PFSK-1 (cell line): ENCODE measurements around the gene PRPF40B.

ENCODE experiments used
- FOXP2 ChIP-seq: optimal IDR thresholded peaks from 2 replicates; pipeline ENCODE3; 2011; ENCODE audit warnings: borderline replicate concordance, control low read depth, inconsistent platforms; ENCODE audit not compliant: insufficient read depth; ENCODE audit errors: extremely low read length, extremely low read depth
- POLR2AphosphoS5 ChIP-seq: IDR thresholded peaks from 2 replicates; pipeline ENCODE4 v1.6.1; 2012; ENCODE audit warnings: low read depth, mild to moderate bottlenecking, control low read depth, low read length, moderate library complexity
- REST ChIP-seq, 2 experiments: IDR thresholded peaks; 2 replicates each; pipeline versions ENCODE4 v1.6.1 to v1.8.0; 2011 to 2012; ENCODE audit warnings: low read depth in 2 of 2, low read length in 2 of 2, control low read depth in 1 of 2, inconsistent platforms in 1 of 2, mild to moderate bottlenecking in 1 of 2, moderate library complexity in 1 of 2; ENCODE audit not compliant: insufficient read depth in 1 of 2
- SIN3A ChIP-seq: IDR thresholded peaks from 2 replicates; pipeline ENCODE4 v1.6.1; 2012; ENCODE audit warnings: mild to moderate bottlenecking, low read length, moderate library complexity, borderline replicate concordance; ENCODE audit not compliant: insufficient read depth
- TAF1 ChIP-seq: IDR thresholded peaks from 2 replicates; pipeline ENCODE4 v1.6.1; 2012; ENCODE audit warnings: low read length, control low read depth, borderline replicate concordance; ENCODE audit not compliant: insufficient read depth

Gene PRPF40B

GRCh38 chr12:49635656-49636055 is 12.3 kb downstream of the PRPF40B start:
- TF ChIP-seq TAF1, result no peak
- TF ChIP-seq POLR2AphosphoS5, result no peak
- no peak for TF ChIP-seq FOXP2
- no peak for TF ChIP-seq SIN3A
- TF ChIP-seq REST (IDR thresholded peaks at IDR 0.05; ENCODE audit: insufficient read depth in 1 of 2, low read depth in 2 of 2, low read length in 2 of 2), result no peak

- no peak for TF ChIP-seq POLR2AphosphoS5
- TF ChIP-seq TAF1, result no peak
- no peak for TF ChIP-seq REST (IDR thresholded peaks at IDR 0.05; ENCODE audit: insufficient read depth in 1 of 2, low read depth in 2 of 2, low read length in 2 of 2)
- TF ChIP-seq SIN3A, result no peak
- TF ChIP-seq FOXP2, result no peak
Observed at GRCh38 chr12:49636574-49636973, 13.2 kb downstream of the PRPF40B start.

- TF ChIP-seq POLR2AphosphoS5, result no peak
- TF ChIP-seq REST (IDR thresholded peaks at IDR 0.05; ENCODE audit: insufficient read depth in 1 of 2, low read depth in 2 of 2, low read length in 2 of 2), result no peak
- no peak for TF ChIP-seq SIN3A
- no peak for TF ChIP-seq FOXP2
- TF ChIP-seq TAF1, result no peak
Observed at GRCh38 chr12:49636979-49637755, 13.8 kb downstream of the PRPF40B start.

- TF ChIP-seq POLR2AphosphoS5 (no peak), FOXP2 (no peak), SIN3A (no peak), TAF1 (no peak), REST (IDR thresholded peaks at IDR 0.05; ENCODE audit: insufficient read depth in 1 of 2, low read depth in 2 of 2, low read length in 2 of 2) (no peak)
Observed at GRCh38 chr12:49641748-49642369, 18.5 kb downstream of the PRPF40B start.
